ENCODE measurements around the gene ASPSCR1. TPM values are rescaled to one million over a fixed set of nuclear protein-coding genes. Genes with fewer than 3 reads are reported as not detected.
A peak's percentile ranks its signal among the peaks of the same experiment; 100 is the strongest.

Gene ASPSCR1
- total RNA-seq, 6 donors from 2014 or later, result 26.0 to 96.4 (median 56.1) TPM

- WGBS, 2 donors, result 91 to 92% methylated on average over 18 to 21 of the region's 21 CpGs
- Histone ChIP-seq H3K36me3 (peaks cover 0 to 29% (median 12%) of the 10 kb centered on the region in 4 donors), H3K4me1 (peaks cover 8 to 22% (median 11%) of the 10 kb centered on the region in 4 donors), H3K27me3 (no peaks in the 10 kb centered on the region), H3K9me3 (no peaks in the 10 kb centered on the region), H3K27ac (no peak overlapping the region), H3K4me3 (no peak overlapping the region)
- no peak for TF ChIP-seq POLR2AphosphoS5 (IDR thresholded peaks at IDR 0.05)
- TF ChIP-seq EP300 (IDR thresholded peaks at IDR 0.05), result no peak
- no peak for TF ChIP-seq CTCF (IDR thresholded peaks at IDR 0.05)
- TF ChIP-seq POLR2A (IDR thresholded peaks at IDR 0.05), result no peak
- peak in 1 of 2 donors; percentile 68 for DNase-seq
- no peak for ATAC-seq (ENCODE audit: low FRiP score in 2 of 2)
Observed at GRCh38 chr17:82046903-82047302, 69.5 kb downstream of the ASPSCR1 start.

GRCh38 chr17:82047379-82047778 is 70.0 kb downstream of the ASPSCR1 start:
- Histone ChIP-seq H3K27me3 (no peaks in the 10 kb centered on the region), H3K36me3 (peaks cover 0 to 29% (median 12%) of the 10 kb centered on the region in 4 donors), H3K4me1 (peaks cover 9 to 26% (median 12%) of the 10 kb centered on the region in 4 donors), H3K4me3 (no peak overlapping the region), H3K27ac (no peak overlapping the region), H3K9me3 (no peaks in the 10 kb centered on the region)
- no peak for ATAC-seq (ENCODE audit: low FRiP score in 2 of 2)
- peak in 1 of 2 donors; percentile 72 for DNase-seq
- 92 to 94% methylated on average over 14 to 24 of the region's 24 CpGs for WGBS, 2 donors
- TF ChIP-seq CTCF (IDR thresholded peaks at IDR 0.05) (no peak), EP300 (IDR thresholded peaks at IDR 0.05) (no peak), POLR2A (IDR thresholded peaks at IDR 0.05) (no peak), POLR2AphosphoS5 (IDR thresholded peaks at IDR 0.05) (no peak)

GRCh38 chr17:82047914-82048570 is 70.6 kb downstream of the ASPSCR1 start:
- H3K36me3 ChIP-seq, result peaks cover 0 to 29% (median 12%) of the 10 kb centered on the region in 4 donors
- TF ChIP-seq EP300 (IDR thresholded peaks at IDR 0.05) (no peak), POLR2A (IDR thresholded peaks at IDR 0.05) (no peak), CTCF (IDR thresholded peaks at IDR 0.05) (no peak), POLR2AphosphoS5 (IDR thresholded peaks at IDR 0.05) (no peak)
- H3K27me3 ChIP-seq, result no peaks in the 10 kb centered on the region
- peaks cover 16 to 33% (median 19%) of the 10 kb centered on the region in 4 donors for H3K4me1 ChIP-seq
- no peak overlapping the region for H3K27ac ChIP-seq
- H3K9me3 ChIP-seq, result no peaks in the 10 kb centered on the region
- H3K4me3 ChIP-seq, result no peak overlapping the region
- 91 to 92% methylated on average over 13 to 23 of the region's 25 CpGs for WGBS, 2 donors
- no peak for ATAC-seq (ENCODE audit: low FRiP score in 2 of 2)
- peak in 1 of 2 donors; percentile 71 for DNase-seq

GRCh38 chr17:82048571-82048971 is 71.1 kb downstream of the ASPSCR1 start:
- no peaks in the 10 kb centered on the region for H3K27me3 ChIP-seq
- no peaks in the 10 kb centered on the region for H3K9me3 ChIP-seq
- ATAC-seq (ENCODE audit: low FRiP score in 2 of 2), result no peak
- peak in 1 of 2 donors; percentile 78 for DNase-seq
- peaks cover 20 to 38% (median 24%) of the 10 kb centered on the region in 4 donors for H3K4me1 ChIP-seq
- TF ChIP-seq CTCF (IDR thresholded peaks at IDR 0.05) (no peak), EP300 (IDR thresholded peaks at IDR 0.05) (no peak), POLR2AphosphoS5 (IDR thresholded peaks at IDR 0.05) (no peak), POLR2A (IDR thresholded peaks at IDR 0.05) (no peak)
- WGBS, 2 donors, result 89 to 91% methylated on average over 19 to 20 of the region's 20 CpGs
- no peak overlapping the region for H3K4me3 ChIP-seq
- H3K36me3 ChIP-seq, result peaks cover 0 to 29% (median 13%) of the 10 kb centered on the region in 4 donors
- H3K27ac ChIP-seq, result no peak overlapping the region

All from upper lobe of left lung (tissue), 6 donors.